HL-60 (cell line): ENCODE results near the gene SYT13.

Experiments
- CTCF ChIP-seq: IDR thresholded peaks from one replicate; pipeline ENCODE4 v1.5.1; 2011; ENCODE audit warnings: low read length, control low read depth, inconsistent platforms; ENCODE audit not compliant: insufficient read depth
- POLR2AphosphoS5 ChIP-seq: IDR thresholded peaks from 2 replicates; pipeline ENCODE4 v1.6.1; 2012; ENCODE audit warnings: low read depth

GRCh38 chr11:45254070-45254469, 32.1 kb downstream of the SYT13 start:
- TF ChIP-seq POLR2AphosphoS5, result no peak
- no peak for TF ChIP-seq CTCF
